ENCODE results near the gene DOCK3.
"Not testable (repeated sequence)": the region's sequence is repeated elsewhere in the genome, so short reads cannot be mapped to it uniquely, and the experiment has no call there.

Gene DOCK3

GRCh38 chr3:51257870-51258269 is 583.1 kb downstream of the DOCK3 start:
- no peak for DNase-seq

GRCh38 chr3:51264166-51264565 is 589.4 kb downstream of the DOCK3 start:
- not testable (repeated sequence) for DNase-seq

- no peak for DNase-seq
Observed at GRCh38 chr3:51268132-51268531, 593.4 kb downstream of the DOCK3 start.

GRCh38 chr3:51269466-51269865 is 594.7 kb downstream of the DOCK3 start:
- DNase-seq = no peak

GRCh38 chr3:51270559-51270958 is 595.8 kb downstream of the DOCK3 start:
- DNase-seq = no peak

- DNase-seq = no peak
Observed at GRCh38 chr3:51271172-51271571, 596.4 kb downstream of the DOCK3 start.

GRCh38 chr3:51274052-51274451 is 599.3 kb downstream of the DOCK3 start:
- DNase-seq = no peak

GRCh38 chr3:51275111-51275805 is 600.5 kb downstream of the DOCK3 start:
- DNase-seq = no peak

- no peak for DNase-seq
Observed at GRCh38 chr3:51276046-51276445, 601.3 kb downstream of the DOCK3 start.

GRCh38 chr3:51279448-51279847 is 604.7 kb downstream of the DOCK3 start:
- no peak for DNase-seq

GRCh38 chr3:51280176-51280575 is 605.4 kb downstream of the DOCK3 start:
- no peak for DNase-seq

- DNase-seq = no peak
Observed at GRCh38 chr3:51282931-51283330, 608.2 kb downstream of the DOCK3 start.

GRCh38 chr3:51283421-51283820 is 608.7 kb downstream of the DOCK3 start:
- no peak for DNase-seq

- DNase-seq = no peak
Observed at GRCh38 chr3:51295625-51296024, 620.9 kb downstream of the DOCK3 start.

- no peak for DNase-seq
Observed at GRCh38 chr3:51297333-51297732, 622.6 kb downstream of the DOCK3 start.

GRCh38 chr3:51304230-51304629 is 629.5 kb downstream of the DOCK3 start:
- no peak for DNase-seq

- no peak for DNase-seq
Observed at GRCh38 chr3:51306093-51306492, 631.4 kb downstream of the DOCK3 start.

GRCh38 chr3:51307458-51307857 is 632.7 kb downstream of the DOCK3 start:
- DNase-seq = no peak

- DNase-seq = not testable (repeated sequence)
Observed at GRCh38 chr3:51307945-51308607, 633.3 kb downstream of the DOCK3 start.

- DNase-seq = no peak
Observed at GRCh38 chr3:51311055-51311454, 636.3 kb downstream of the DOCK3 start.

GRCh38 chr3:51328206-51328605 is 653.5 kb downstream of the DOCK3 start:
- no peak for DNase-seq

GRCh38 chr3:51330046-51330445 is 655.3 kb downstream of the DOCK3 start:
- no peak for DNase-seq

- no peak for DNase-seq
Observed at GRCh38 chr3:51332156-51332555, 657.4 kb downstream of the DOCK3 start.

GRCh38 chr3:51333021-51333420 is 658.3 kb downstream of the DOCK3 start:
- DNase-seq = no peak

GRCh38 chr3:51336261-51336660 is 661.5 kb downstream of the DOCK3 start:
- no peak for DNase-seq
